Retina (tissue), 1 donor: ENCODE results near the gene TMEM52.

Source experiments
- DNase-seq: peaks from one replicate; pipeline ENCODE4 v3.0.0-alpha.2; 2016

Gene TMEM52

GRCh38 chr1:1918901-1919303, at the start of gene TMEM52:
TSS of gene TMEM52 (minus strand) at chr1:1919279. CDS start at chr1:1919265, 14 bp downstream.
- DNase-seq, result no peak

GRCh38 chr1:1967879-1968278, 48.8 kb upstream of the TMEM52 start:
- DNase-seq, result no peak

GRCh38 chr1:1967151-1967550, 48.1 kb upstream of the TMEM52 start:
- DNase-seq, result no peak

GRCh38 chr1:1966071-1966740, 47.1 kb upstream of the TMEM52 start:
- DNase-seq, result no peak

GRCh38 chr1:1965546-1965945, 46.5 kb upstream of the TMEM52 start:
- DNase-seq, result no peak

- DNase-seq, result no peak
Observed at GRCh38 chr1:1964811-1965210, 45.7 kb upstream of the TMEM52 start.

- DNase-seq, result no peak
Observed at GRCh38 chr1:1963570-1963969, 44.5 kb upstream of the TMEM52 start.

GRCh38 chr1:1962752-1963151, 43.7 kb upstream of the TMEM52 start:
- DNase-seq, result no peak

- DNase-seq, result no peak
Observed at GRCh38 chr1:1960480-1961196, 41.6 kb upstream of the TMEM52 start.

- peak; percentile 84 for DNase-seq
Observed at GRCh38 chr1:1959840-1960479, 40.9 kb upstream of the TMEM52 start.

- no peak for DNase-seq
Observed at GRCh38 chr1:1959459-1959839, 40.4 kb upstream of the TMEM52 start.

- DNase-seq, result no peak
Observed at GRCh38 chr1:1958071-1958541, 39.0 kb upstream of the TMEM52 start.

- DNase-seq, result no peak
Observed at GRCh38 chr1:1957533-1957961, 38.5 kb upstream of the TMEM52 start.

GRCh38 chr1:1956586-1957532, 37.8 kb upstream of the TMEM52 start:
- no peak for DNase-seq

- DNase-seq, result no peak
Observed at GRCh38 chr1:1956101-1956500, 37.0 kb upstream of the TMEM52 start.

- no peak for DNase-seq
Observed at GRCh38 chr1:1955621-1956094, 36.6 kb upstream of the TMEM52 start.

GRCh38 chr1:1954831-1955441, 35.9 kb upstream of the TMEM52 start:
- DNase-seq, result no peak

- no peak for DNase-seq
Observed at GRCh38 chr1:1954015-1954414, 34.9 kb upstream of the TMEM52 start.

- no peak for DNase-seq
Observed at GRCh38 chr1:1950940-1951339, 31.9 kb upstream of the TMEM52 start.

GRCh38 chr1:1948783-1949182, 29.7 kb upstream of the TMEM52 start:
- no peak for DNase-seq

- DNase-seq, result no peak
Observed at GRCh38 chr1:1947493-1947892, 28.4 kb upstream of the TMEM52 start.

GRCh38 chr1:1946540-1946939, 27.5 kb upstream of the TMEM52 start:
- DNase-seq, result no peak
